Right lung (tissue), 5 donors: ENCODE measurements around the gene SUPT6H. TPM values are rescaled to one million over a fixed set of nuclear protein-coding genes. Genes with fewer than 3 reads are reported as not detected.

ENCODE experiments used
- DNase-seq, 2 donors: peaks; one replicate each; pipeline ENCODE4 v3.0.0-alpha.2; 2013
- polyA plus RNA-seq, 5 donors: library from polyadenylated mRNA; unstranded; fragments of 120-200 nt; gene quantifications; one replicate each; pipeline versions ENCODE4 v1.2.1 to v1.2.3, GENCODE V29; 2013; ENCODE audit warnings: inconsistent platforms in 1 of 5, low replicate concordance in 1 of 5; ENCODE audit not compliant: insufficient read length in 5 of 5, insufficient read depth in 1 of 5

The SUPT6H gene
- polyA plus RNA-seq, 5 donors = 60.3 to 74.7 (median 66.8) TPM

DNA sequence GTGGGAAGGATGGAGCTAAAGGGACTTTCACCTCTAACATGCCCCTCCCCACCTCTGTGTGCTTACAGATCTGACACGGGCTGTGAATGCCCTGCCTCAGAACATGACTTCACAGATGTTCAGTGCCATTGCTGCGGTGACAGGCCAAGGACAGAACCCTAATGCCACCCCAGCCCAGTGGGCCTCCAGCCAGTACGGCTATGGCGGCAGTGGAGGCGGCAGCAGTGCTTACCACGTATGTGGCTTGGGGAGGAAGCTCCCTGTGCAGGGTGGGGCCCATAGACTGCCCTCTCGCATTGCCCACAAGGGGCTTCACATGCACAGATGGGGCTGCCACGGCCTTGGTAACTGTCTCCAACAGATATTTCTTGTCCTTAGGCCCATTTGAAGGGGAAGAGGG is 38.3 kb downstream of the SUPT6H start:
- no peak for DNase-seq

DNA sequence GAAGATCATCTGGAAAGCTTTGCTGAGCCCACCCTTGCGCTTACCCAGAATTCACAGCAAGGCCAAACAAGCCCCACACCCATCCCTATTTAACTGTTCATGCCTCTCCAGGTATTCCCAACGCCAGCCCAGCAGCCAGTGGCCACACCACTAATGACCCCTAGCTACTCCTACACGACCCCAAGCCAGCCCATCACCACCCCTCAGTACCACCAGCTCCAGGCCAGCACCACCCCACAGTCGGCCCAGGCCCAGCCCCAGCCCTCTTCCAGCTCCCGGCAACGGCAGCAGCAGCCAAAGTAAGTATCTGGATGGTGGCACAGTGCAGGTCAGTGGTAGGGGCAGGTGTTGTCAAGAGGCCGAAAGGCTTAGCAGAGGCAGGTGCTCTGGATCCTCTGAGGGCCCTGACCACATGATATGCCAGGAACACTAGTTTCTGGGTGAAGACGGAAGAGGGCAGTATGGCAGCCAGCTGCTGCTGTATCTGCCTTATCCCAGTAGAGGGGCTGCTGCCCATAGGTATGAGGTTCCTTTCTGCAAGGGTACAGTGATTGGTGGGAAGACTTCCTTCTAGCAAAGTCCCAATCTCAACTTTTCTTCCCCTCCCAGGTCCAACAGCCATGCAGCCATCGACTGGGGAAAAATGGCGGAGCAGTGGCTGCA is 39.0 kb downstream of the SUPT6H start:
- no peak for DNase-seq

DNA sequence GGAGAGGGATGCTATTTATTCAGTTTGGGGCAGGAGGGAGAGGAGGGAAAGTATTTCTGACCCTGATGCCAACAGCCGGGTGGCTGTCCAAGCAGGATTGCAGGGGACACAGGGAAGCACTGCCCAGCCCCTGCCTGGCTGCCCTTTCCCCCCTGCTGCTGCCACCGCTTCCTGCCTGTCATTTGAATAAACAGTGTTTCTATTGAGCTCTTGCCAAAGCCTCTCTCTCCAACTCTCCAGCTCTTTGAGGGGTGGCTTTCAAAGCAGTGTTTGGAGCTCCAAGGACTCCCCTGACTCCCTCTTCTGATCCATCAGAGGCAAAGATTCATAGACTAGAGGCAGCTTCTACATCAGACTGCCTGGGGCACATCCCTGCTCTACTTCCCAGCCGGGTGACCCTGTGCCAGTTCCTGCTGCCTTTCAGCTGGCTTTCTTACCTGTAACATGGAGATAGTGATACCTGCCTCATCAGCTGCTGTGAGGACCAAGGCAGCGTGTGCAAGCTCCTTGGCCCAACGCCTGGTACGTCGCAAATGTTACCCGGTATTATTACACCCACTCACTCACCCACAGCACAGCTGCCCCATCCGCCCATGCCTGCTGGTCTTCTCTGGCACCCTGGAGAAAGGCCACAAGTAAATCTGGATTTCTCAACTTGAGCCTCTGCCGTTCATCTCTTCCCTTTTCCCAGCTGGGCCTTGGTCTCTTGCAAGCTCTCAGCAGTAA is 40.2 kb downstream of the SUPT6H start:
- no peak for DNase-seq

DNA sequence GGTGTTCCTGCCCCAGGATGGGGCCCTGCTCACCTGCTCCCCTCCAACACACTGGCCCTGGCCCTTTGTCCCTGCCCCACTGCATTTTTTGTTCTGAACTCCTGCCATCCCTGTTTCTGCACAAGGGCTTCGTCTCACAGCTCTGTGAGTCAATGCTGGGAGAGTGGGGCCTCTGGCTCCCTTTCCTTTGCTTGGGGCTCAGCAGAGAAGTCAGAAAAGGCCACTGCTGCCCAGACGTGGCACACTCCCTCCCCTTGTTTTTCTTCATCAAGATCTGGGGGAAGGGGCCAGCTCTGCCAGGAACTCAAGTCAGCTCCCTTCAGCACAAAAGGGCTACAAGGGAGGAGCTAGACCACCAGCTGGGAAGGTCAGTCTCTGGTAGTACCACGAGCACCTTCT is 40.7 kb downstream of the SUPT6H start:
- DNase-seq = no peak

DNA sequence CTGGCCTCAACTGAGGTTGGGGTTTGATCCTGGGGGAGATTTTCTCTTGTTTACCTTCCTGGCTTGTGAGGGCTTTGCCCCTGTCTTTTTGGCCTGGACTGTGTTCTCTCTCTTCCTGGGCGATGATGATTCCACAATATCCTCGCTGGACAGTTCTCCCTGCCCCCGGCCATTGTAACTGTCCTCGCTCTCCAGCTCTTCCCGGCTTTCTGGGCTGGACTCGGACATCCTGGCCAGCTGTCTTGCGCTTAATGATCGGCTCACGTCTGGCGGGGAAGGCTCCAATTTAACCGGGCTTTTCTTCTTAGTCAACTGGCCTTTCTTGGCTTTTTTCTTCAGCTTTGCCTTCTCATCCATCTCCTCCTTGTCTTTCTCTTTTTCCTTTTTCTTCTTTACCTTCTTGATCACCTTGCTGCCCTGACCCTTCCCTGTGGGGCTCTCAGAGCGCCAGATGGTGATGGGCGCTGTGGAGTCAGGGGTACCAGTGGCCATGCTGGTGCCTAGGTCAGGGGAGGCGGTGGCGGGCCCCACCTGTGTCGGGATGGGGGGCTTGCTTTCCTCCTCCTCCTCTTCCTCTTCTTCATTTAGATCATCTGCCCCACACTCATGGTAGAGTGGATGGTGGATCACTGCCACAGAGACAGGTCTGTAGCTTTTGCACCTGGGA is 41.7 kb downstream of the SUPT6H start:
- no peak for DNase-seq

DNA sequence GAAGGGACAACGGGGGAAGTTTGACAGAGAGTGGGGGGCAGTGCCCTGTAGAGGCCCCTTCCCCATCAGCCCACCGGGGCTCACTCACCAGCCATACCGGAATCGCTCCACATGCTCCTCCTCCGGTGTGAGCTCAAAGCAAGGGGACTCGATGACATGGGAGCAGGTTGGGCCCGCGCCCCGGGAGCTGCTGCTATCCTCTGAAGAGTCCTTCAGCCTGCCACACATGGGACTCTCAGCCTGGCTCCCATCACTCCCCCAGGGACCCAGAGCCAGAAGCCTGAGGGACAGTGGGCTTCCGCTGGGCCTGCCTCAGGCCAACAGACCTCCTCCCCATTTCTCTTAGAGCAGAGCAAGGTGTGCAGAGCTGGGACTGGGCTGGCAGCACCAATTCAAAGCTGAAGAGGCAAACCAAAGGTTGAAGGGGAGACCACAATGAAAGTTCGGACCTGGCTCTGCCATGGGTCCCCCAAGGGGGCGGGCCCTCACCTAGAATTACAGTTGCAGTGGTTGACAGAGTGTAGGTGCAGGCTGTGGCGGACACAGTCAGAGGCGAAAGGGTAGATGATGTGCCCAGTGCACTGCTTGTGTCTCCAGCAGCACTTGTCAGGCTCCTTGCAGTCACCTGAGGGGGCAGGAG is 42.3 kb downstream of the SUPT6H start:
- DNase-seq = no peak

DNA sequence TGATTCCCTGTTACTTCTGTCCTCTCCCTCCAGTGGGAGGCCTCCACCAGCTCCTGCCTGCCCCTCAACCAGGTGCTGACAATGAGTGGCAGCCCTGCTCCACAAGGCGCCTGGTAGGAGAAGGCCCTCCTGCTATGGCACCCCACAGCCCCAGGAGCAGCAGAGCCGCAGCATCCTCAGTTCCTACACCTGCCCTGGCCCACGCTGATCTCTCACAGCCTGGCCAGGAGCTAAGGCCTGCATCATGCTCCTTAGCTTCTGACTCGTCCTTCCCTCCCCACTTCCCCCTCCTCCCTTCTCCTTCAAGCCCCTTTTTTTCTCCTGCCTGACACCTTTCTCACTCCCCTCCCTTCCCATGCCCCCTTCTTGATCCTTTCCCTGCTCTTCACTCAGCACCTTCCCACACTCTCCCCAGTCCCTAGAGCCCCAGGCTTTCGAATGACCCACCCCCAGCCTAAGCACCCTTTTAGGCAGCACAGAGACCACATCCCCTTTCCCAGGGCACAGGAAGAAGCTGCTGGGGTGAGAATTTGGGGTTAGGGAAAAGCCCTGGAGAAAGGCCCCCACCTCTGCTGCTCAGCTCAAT is 43.2 kb downstream of the SUPT6H start:
- no peak for DNase-seq

DNA sequence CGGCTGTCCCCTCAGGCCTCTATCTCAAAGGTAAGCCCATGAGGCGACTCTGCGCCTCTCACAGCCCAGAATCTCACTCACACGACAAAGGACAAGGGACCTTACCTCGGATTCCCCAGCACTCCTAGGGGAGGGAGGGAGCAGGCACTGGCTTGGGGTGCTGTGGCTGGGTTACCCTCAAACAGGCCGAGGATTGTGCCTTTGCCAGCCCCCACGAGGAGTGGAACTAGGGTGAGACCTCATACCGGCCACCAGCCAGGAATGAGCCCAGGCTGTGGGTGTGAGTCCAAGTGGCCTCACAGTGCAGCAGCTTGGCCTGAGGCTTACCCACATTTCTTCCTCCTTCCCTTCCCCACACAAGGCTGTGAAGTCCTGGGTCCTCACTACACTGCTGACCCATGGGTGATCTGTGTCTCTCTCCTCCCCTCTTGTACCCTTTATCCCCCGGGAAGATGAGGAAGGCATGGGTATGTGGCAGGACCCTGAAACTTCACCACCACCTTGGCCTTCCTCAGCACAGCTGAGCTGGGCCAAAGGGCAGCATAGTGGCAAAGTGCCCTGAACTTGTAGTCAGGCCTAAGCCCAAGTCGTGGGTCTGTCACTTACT is 43.8 kb downstream of the SUPT6H start:
- no peak for DNase-seq

DNA sequence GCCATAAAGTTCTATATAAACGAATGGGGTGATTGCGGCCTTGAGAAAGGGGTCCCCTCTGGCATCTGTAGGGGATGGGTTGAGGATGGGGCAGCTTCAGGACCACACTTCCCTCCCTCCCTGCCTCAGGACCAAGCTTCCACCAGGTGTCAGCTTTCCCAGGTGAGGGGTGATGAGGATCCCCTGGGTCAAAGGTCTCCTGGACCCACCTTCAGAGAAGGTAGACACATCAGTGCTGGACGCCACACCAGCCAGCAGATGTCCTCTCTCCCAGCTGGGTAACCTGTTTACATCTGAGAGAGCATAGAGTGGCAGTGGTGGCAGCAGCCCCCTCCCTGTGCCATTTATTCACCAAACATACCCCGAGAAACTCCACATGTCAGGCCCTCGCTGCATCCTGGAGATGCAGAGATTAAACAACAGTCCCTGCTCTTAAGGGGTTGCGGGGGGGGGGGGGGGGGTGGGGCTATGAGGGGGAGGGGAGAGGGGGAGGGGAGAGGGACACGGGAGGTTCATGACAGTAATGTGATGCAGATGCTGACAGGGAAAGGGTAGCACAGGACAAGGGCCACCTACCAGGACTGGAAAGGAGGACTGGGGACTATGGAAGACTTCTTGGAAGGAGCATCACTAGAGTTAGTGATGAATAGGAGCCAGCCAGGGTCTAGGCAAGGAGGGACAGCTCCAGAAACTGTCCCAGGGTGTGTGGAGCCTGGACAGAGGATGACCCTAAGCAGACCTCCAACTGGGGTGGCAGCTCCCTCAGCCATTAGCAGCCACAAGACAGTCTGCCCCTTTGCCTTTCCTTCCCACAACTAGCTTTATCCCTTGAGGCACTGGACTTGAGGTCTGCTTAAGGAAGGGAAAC is 44.7 kb downstream of the SUPT6H start:
- DNase-seq = no peak

DNA sequence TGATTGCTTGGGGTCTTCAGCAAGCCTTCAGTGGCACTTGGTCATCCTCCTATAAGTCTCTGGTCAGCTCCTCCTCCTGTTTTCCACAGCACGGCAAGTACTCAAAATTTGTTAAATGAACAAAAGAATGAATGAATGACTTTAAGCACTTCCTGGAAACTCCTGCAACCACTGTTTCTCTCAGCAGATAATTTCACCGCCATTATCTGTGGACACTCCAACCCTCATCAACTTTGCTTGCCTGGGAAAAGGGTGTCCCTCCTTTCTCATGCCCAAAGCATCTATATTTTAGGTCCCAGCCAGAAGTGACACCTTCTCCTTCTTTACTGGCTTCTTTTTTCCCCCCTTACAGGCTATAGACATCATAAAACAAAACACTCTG is 45.3 kb downstream of the SUPT6H start:
- DNase-seq = no peak

DNA sequence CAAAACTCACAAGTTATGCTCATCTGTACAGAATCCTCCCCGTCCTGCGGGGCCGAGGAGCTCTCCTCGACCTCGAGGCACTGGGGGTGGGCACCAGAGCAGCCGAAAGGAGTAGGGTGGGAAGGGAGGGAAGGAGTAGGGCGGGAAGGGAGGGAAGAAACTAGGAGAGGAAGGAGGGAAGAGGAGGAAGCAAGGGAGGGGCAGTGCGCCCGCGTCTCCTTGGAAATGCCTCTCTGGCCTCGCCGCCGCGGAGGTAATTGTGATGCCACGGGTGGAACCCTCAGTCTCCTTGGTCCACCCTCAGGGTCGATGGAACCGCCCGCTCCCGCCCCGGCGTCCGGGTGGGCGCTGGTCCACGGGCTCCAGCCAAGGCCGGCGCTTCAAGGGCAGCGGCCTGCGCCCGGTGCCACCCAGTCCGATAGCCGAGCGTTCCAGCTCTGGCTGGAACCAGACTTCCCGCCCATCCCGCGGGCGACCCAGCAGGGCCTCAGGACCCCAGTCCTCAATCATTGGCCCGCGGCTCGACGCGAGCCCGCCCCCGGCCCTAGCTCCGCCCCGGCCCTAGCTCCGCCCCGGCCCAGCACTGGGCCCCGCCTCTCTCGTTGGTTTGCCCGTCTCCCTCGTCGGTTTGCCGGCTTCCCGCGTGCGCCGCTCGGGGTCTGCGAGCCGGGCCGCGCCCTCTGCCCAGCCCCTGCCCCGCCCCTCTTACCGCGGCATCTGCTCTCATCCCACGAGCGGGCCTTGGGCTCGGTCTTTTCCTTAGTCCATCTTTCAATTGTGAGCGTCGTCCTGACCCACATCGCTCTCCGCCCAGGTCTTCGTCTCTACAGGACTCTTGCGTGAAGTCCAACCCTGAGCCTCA is 49.1 kb downstream of the SUPT6H start:
- DNase-seq = peak; percentile 95 to 99

DNA sequence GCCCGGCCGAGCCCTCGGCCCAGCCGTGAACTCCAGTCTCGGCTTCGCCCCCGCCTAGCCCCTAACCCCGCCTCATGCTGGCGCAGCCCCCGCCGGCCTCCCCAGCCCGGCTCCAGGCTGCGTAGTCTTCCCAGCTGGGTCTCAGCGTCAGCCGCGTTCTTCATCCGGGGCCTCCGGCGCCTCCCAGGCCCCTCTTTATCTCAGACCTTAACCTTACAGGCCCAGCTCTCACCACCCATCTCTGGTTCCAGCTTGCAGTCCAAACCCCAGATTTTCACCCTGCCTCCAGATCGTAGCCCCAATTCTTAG is 49.7 kb downstream of the SUPT6H start, which contains the start of gene PROCA1:
TSS of gene PROCA1 (minus strand) at position 166 of the 309 bp plus-strand sequence. CDS start 228 bp downstream, outside the sequence.
- DNase-seq = no peak

DNA sequence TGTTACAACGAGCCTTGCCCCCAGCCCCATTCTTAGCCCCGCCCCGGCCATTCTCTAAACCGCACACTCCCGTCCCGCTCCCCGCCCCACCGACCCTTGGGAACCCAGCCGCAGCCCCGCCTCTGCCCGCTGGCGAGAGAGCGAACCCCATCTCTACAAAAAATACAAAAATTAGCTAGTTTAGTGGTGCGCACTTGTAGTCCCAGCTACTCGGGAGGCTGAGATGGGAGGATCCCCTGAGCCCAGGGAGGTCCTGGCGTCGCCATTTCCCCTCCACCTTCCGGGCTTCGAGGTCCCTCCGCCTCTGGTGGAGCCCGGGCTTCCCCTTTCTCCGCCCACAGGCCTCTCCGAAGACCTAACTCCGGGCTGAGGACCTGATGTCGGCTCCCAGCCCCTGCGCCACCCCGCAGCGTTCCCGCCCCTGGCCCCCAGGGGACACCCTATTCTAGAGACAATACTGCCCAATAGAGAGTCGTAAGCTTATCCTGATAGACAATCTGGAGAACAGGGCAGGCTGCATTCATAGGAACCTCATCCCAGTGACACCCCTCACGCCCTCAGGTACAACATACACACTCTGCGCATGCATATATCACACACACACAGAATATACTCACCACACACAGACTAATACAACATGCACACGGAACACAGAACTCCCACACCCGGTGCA is 50.2 kb downstream of the SUPT6H start:
- DNase-seq = no peak

DNA sequence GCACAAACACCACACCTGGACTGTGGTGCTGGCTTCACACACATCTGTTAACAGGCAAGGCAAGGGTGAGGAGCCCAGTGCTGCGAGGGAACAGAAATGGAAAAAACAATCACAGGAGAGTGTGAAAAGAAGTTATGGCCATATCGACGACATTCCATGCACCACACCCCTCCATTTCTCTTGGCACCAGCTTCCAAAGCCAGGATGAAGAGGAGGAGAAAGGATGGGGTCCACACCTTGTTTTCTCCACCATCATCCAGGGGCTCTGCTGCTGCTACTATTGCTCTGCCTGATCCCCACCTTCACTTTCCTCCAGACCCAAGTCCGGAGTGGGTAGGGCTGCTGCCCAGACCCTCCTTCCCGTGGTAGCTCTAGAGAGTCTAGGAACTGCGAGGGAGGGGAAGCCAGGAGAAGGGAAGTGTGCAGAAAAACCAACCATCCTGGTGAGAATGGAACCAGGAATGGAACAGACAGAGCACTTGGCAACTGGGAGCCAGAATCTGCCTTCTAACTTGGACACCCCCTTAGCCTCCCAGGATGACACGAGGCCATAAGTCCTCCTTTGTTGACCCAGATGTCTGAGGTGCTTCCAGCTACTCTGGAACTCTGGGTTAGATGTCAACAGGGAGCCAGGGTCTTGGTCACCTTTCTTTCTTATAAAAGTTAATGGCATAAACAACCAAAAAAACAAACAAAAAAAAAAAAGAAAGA is 50.9 kb downstream of the SUPT6H start:
- DNase-seq = no peak

DNA sequence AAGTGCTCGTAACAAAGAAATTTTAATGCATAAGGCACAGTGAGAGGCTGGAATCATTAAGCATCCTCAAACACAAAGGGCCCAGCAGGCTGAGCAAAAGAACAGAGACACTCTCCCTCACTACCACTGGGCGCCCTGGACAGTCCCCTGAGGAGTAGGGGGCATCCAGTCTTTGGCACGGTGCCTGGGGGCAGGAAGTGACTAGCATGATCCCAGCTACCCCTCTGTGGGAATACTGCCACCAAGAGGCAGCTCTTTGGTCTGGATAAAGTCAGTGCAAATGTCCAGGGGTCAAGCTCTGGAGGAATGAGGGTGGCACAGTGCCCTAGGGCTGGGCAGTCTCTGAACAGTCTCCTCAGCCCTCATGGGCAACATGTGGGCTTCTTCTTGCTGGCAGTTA is 52.3 kb downstream of the SUPT6H start:
- no peak for DNase-seq

DNA sequence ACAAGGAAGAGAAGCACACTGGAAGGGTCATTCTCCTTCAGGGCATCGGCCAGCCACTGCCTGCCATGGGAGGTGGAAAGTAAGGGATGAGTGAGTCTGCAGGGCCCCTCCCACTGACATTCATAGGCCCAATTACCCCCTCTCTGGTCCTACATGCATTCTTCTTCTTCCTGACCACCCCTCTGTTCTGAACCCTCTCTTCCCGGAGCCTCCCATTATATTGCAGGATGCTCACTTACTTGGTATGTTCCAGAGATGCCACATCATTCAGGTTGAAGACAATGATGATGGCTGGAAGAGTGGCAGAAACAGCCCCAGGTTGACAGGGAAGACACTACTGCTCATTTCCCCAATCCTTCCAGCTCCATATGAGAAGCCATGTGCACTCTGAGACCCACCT is 53.2 kb downstream of the SUPT6H start:
- no peak for DNase-seq

DNA sequence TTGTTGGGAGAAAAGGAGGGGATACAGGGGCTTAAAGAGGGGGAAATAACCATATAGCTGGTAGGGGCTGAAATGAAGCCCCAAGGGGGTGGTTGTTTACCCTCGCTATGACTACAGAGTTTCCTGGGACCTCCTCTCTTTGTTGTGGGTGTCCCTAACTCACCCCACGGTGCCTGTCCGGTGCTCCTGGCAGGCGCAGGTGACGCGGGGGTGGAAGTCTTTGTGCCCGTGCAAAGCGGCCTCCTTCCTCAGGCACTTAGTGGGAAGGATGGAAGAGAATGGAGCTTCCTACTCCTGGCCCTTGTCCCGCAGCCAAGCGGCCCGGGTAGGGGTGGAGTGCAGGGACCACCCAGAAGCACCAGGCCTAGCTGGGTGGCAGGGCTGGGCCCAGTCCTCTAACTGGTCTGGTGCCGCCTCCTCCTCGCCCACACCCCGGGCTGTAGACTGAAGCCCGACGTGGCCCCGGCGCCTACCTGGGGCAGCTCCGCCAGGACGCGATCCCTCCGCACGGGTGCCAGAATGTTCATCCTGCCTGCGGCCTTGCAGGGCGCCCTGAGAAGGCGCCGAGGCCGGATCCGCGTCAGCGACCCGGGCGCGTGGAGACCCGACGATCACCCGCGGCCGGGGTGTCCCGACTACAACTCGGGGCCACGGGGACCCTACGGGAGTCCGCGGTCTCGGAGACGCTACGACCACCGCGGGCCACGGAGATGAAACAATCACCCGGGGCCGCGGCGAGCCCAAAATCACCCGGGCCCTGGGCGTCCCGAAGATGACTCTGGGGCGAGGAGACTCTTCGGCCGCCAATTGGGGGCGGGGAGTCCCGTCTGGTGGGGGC is 55.0 kb downstream of the SUPT6H start:
- peak; percentile 45 to 58 for DNase-seq
